WTC11 (cell line): ENCODE data around the gene NXF1. TPM values are rescaled to one million over a fixed set of nuclear protein-coding genes. Genes with fewer than 3 reads are reported as not detected.
A peak's percentile ranks its signal among the peaks of the same experiment; 100 is the strongest.

Source experiments
- ATAC-seq: fragments of 200-7000 bp; cut with Tn5 transposase; 2 replicates; pipeline ENCODE4 v1.10.0; 2021; ENCODE audit warnings: mild to moderate bottlenecking, moderate library complexity
- CTCF ChIA-PET: fragments of 300-600 bp; sonication (Branson Sonifier 250); formaldehyde crosslinking; loops from one replicate; lab custom pipeline; 2021; ENCODE audit warnings: antibody characterized with exemption; lab: Charles Lee
- POLR2A ChIA-PET: fragments of 350-600 bp; sonication (Branson Sonifier 250); formaldehyde crosslinking; loops from one replicate; lab custom pipeline; 2021; ENCODE audit warnings: antibody characterized with exemption; lab: Charles Lee
- DNase-seq: peaks from one replicate; pipeline ENCODE4 v3.0.0; 2021; ENCODE audit warnings: low spot score
- H3K27ac Mint-ChIP-seq: 2 replicates; pipeline ENCODE4 v1.8.0; 2021; ENCODE audit warnings: mixed read lengths
- H3K27me3 Mint-ChIP-seq: 2 replicates; pipeline ENCODE4 v1.8.0; 2021; ENCODE audit warnings: low read depth, mild to moderate bottlenecking, moderate library complexity, mixed read lengths
- H3K36me3 Mint-ChIP-seq: 2 replicates; pipeline ENCODE4 v1.8.0; 2021; ENCODE audit warnings: mixed read lengths
- H3K4me1 Mint-ChIP-seq: 2 replicates; pipeline ENCODE4 v1.8.0; 2022; ENCODE audit warnings: mixed read lengths
- H3K4me3 Mint-ChIP-seq: 2 replicates; pipeline ENCODE4 v1.8.0; 2021; ENCODE audit warnings: mild to moderate bottlenecking, moderate library complexity, mixed read lengths
- H3K9me3 Mint-ChIP-seq: 2 replicates; pipeline ENCODE4 v1.8.0; 2021; ENCODE audit warnings: mixed read lengths
- FOXP4 ChIP-seq: sonication (generic); formaldehyde crosslinking; IDR thresholded peaks from 2 replicates; pipeline ENCODE4 v1.8.0; 2022; ENCODE audit warnings: mild to moderate bottlenecking, missing genetic modification reagents
- GABPB1 ChIP-seq: sonication (generic); formaldehyde crosslinking; IDR thresholded peaks from 2 replicates; pipeline ENCODE4 v1.8.1; 2023; ENCODE audit warnings: mild to moderate bottlenecking, missing genetic modification reagents
- NR3C1 ChIP-seq: sonication (generic); formaldehyde crosslinking; conservative IDR thresholded peaks from 2 replicates; pipeline ENCODE4 v1.8.1; 2023; ENCODE audit warnings: low read depth, mild to moderate bottlenecking, missing genetic modification reagents
- RORB ChIP-seq: fragments of 250-450 bp; sonication (Bioruptor Pico); IDR thresholded peaks from 2 replicates; pipeline ENCODE4 v1.9.0; 2021; ENCODE audit warnings: mild to moderate bottlenecking
- SP1 ChIP-seq: sonication (generic); formaldehyde crosslinking; conservative IDR thresholded peaks from 2 replicates; pipeline ENCODE4 v1.8.1; 2022; ENCODE audit warnings: missing genetic modification reagents
- STAT6 ChIP-seq: sonication (generic); formaldehyde crosslinking; conservative IDR thresholded peaks from 2 replicates; pipeline ENCODE4 v1.8.1; 2023; ENCODE audit warnings: mild to moderate bottlenecking, low read depth, missing genetic modification reagents, moderate library complexity
- TCF7 ChIP-seq: sonication (generic); formaldehyde crosslinking; IDR thresholded peaks from 2 replicates; pipeline ENCODE4 v1.8.0; 2022; ENCODE audit warnings: mild to moderate bottlenecking, low read depth, missing genetic modification reagents, moderate library complexity
- TEAD1 ChIP-seq: sonication (generic); formaldehyde crosslinking; IDR thresholded peaks from 2 replicates; pipeline ENCODE4 v1.8.0; 2022; ENCODE audit warnings: mild to moderate bottlenecking, missing genetic modification reagents
- USF1 ChIP-seq: sonication (generic); formaldehyde crosslinking; IDR thresholded peaks from 2 replicates; pipeline ENCODE4 v1.8.0; 2022; ENCODE audit warnings: mild to moderate bottlenecking, missing genetic modification reagents
- ZNF121 ChIP-seq: sonication (generic); formaldehyde crosslinking; IDR thresholded peaks from 2 replicates; pipeline ENCODE4 v1.8.0; 2023; ENCODE audit warnings: missing genetic modification reagents
- ZNF219 ChIP-seq: sonication (generic); formaldehyde crosslinking; IDR thresholded peaks from 2 replicates; pipeline ENCODE4 v1.8.0; 2023; ENCODE audit warnings: missing genetic modification reagents, mild to moderate bottlenecking, borderline replicate concordance
- ZNF232 ChIP-seq: sonication (generic); formaldehyde crosslinking; IDR thresholded peaks from 2 replicates; pipeline ENCODE4 v1.8.0; 2022; ENCODE audit warnings: mild to moderate bottlenecking, missing genetic modification reagents
- ZNF263 ChIP-seq: sonication (generic); formaldehyde crosslinking; IDR thresholded peaks from 2 replicates; pipeline ENCODE4 v1.8.1; 2022; ENCODE audit warnings: low read depth, mild to moderate bottlenecking, moderate library complexity, missing genetic modification reagents
- ZNF532 ChIP-seq: fragments of 250-450 bp; sonication (Bioruptor Pico); IDR thresholded peaks from 2 replicates; pipeline ENCODE4 v1.9.0; 2021; ENCODE audit warnings: mild to moderate bottlenecking, borderline replicate concordance
- ZNF671 ChIP-seq: fragments of 250-450 bp; sonication (Bioruptor Pico); IDR thresholded peaks from 2 replicates; pipeline ENCODE4 v1.8.0; 2021; ENCODE audit warnings: mild to moderate bottlenecking
- total RNA-seq: library from RNA; stranded (reverse); gene quantifications from 3 replicates; pipeline ENCODE4 v1.2.3, GENCODE V29; 2021
- TF ChIP-seq, protein P1 (sequence below): sonication (generic); formaldehyde crosslinking; IDR thresholded peaks from 2 replicates; pipeline ENCODE4 v1.8.1; 2023; ENCODE audit warnings: mild to moderate bottlenecking, missing genetic modification reagents
- TF ChIP-seq, protein P2 (sequence below): sonication (generic); formaldehyde crosslinking; IDR thresholded peaks from 2 replicates; pipeline ENCODE4 v1.8.0; 2022; ENCODE audit warnings: mild to moderate bottlenecking, missing genetic modification reagents

The NXF1 gene
- total RNA-seq, 1 experiment from 2014 or later: 43.2 TPM

GRCh38 chr11:62752994-62753735 is 52.1 kb downstream of the NXF1 start:
- DNase-seq (no peak), ATAC-seq (no peak)
- CTCF ChIA-PET: interaction anchor here (0.7 to 2.7 kb wide), 20 partner anchors 7 to 413 kb away, joined by 3 to 67 read pairs (median 4); partner anchors contain the start of genes BSCL2, GNG3, HNRNPUL2 and NXF1
- H3K4me3 Mint-ChIP-seq: peak overlapping the region; percentile 95
- H3K9me3 Mint-ChIP-seq: no peaks in the 10 kb centered on the region
- no peaks in the 10 kb centered on the region; the same call in 1 of the 2 replicates for H3K27me3 Mint-ChIP-seq
- peaks cover 23% of the 10 kb centered on the region for H3K4me1 Mint-ChIP-seq
- peak overlapping the region; percentile 78; the same call in 1 of the 2 replicates for H3K27ac Mint-ChIP-seq
- peaks cover 41% of the 10 kb centered on the region for H3K36me3 Mint-ChIP-seq
- POLR2A ChIA-PET: interaction anchor here (0.6 to 2.5 kb wide), 18 partner anchors 16 to 162 kb away, joined by 3 to 30 read pairs (median 8); partner anchors contain the start of genes B3GAT3, BSCL2, C11orf98 and CSKMT
- no peak for TF ChIP-seq NR3C1
- TF ChIP-seq ZNF263 (CRISPR knock-in tag): no peak
- no peak for TF ChIP-seq USF1
- TF ChIP-seq, protein P1, sequence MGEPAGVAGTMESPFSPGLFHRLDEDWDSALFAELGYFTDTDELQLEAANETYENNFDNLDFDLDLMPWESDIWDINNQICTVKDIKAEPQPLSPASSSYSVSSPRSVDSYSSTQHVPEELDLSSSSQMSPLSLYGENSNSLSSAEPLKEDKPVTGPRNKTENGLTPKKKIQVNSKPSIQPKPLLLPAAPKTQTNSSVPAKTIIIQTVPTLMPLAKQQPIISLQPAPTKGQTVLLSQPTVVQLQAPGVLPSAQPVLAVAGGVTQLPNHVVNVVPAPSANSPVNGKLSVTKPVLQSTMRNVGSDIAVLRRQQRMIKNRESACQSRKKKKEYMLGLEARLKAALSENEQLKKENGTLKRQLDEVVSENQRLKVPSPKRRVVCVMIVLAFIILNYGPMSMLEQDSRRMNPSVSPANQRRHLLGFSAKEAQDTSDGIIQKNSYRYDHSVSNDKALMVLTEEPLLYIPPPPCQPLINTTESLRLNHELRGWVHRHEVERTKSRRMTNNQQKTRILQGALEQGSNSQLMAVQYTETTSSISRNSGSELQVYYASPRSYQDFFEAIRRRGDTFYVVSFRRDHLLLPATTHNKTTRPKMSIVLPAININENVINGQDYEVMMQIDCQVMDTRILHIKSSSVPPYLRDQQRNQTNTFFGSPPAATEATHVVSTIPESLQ (CRISPR knock-in tag): no peak
- TF ChIP-seq ZNF671 (CRISPR knock-in tag): no peak
- no peak for TF ChIP-seq SP1
- no peak for TF ChIP-seq RORB (CRISPR knock-in tag)
- TF ChIP-seq TEAD1 (CRISPR knock-in tag): no peak
- TF ChIP-seq STAT6: no peak
- TF ChIP-seq FOXP4: no peak
- TF ChIP-seq ZNF121: no peak
- TF ChIP-seq ZNF532 (CRISPR knock-in tag): no peak
- TF ChIP-seq TCF7 (CRISPR knock-in tag): no peak
- TF ChIP-seq GABPB1 (CRISPR knock-in tag): no peak
- no peak for TF ChIP-seq ZNF219
- TF ChIP-seq, protein P2, sequence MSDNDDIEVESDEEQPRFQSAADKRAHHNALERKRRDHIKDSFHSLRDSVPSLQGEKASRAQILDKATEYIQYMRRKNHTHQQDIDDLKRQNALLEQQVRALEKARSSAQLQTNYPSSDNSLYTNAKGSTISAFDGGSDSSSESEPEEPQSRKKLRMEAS (CRISPR knock-in tag): no peak
- no peak for TF ChIP-seq ZNF232
